GM21619 (cell line): ENCODE data around the gene FKBP10.
"Not testable (repeated sequence)": the region's sequence is repeated elsewhere in the genome, so short reads cannot be mapped to it uniquely, and the experiment has no call there.

Experiments used
- ATAC-seq: cut with Tn5 transposase; IDR thresholded peaks from one replicate; pipeline ENCODE4 v1.9.1; 2021; ENCODE audit not compliant: unreplicated experiment

Gene FKBP10

GRCh38 chr17:41836550-41837196 lies 23.9 kb downstream of the FKBP10 start:
- no peak for ATAC-seq

DNA sequence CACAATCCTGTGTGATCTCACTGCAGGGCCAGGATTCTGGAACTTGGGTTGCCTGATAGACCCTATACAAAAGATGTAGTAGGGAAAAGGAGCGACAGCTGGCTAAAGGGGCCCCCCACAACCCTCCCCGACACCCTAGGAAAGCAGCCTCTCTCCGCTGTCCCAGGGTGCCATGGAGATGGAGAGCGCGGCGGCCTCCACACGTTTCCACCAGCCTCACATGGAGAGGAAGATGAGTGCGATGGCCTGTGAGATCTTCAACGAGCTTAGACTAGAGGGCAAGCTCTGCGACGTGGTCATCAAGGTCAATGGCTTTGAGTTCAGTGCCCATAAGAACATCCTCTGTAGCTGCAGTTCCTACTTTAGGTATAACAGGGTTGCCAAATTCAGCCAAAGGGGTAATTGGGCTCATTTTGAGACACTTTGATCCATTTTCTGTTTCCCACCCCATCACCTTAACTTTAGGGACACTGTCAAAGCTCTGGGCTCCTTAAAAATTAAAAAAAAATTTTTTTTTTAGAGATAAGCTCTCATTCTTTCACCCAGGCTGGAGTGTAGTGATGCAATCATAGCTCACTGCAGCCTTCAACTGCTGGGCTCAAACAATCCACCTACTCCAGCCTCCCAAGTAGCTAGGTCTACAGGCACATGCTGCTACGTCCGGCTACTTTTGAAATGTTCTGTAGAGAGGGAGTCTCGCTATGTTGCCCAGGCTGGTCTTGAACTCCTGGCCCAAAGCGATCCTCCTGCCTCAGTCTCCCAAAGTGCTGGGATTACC lies 25.1 kb downstream of the FKBP10 start, which contains the start of gene KLHL10:
Gene KLHL10, plus strand, starts transcription at position 65 of the 778 bp plus-strand sequence. Its CDS starts 108 bp downstream, at position 173.
- ATAC-seq: no peak

DNA sequence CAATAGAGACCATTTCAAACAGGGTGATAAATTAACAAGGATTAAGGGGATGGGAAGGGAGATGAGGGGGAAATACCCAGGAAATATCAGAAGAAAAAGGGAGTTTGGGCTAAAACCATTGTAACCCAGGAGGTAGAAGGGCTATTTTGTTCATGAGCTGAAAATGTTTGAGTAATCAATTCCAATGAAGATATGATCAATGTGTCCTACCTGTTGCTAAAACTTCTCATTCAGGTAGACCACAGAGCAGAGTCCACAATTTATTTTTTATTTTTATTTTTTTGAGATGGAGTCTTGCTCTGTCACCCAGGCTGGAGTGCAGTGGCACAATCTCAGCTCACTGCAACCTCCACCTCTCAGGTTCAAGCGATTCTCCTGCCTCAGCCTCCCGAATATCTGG lies 26.6 kb downstream of the FKBP10 start:
- ATAC-seq: not testable (repeated sequence)

DNA sequence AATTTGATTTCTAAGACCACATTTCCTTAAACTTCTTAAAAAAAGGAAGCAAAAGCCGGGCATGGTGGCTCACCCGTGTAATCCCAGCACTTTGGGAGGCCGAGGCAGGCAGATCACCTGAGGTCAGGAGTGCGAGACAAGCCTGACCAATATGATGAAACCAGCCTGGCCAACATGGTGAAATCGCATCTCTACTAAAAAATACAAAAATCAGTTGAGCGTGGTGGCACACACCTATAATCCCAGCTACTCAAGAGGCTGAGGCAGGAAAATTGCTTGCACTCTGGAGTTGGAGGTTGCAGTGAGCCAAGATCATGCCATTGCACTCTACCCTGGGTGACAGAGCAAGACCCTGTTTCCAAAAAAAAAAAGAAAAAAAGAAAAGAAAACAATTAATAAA lies 28.0 kb downstream of the FKBP10 start:
- ATAC-seq: not testable (repeated sequence)

GRCh38 chr17:41844971-41845370 lies 32.2 kb downstream of the FKBP10 start:
- ATAC-seq: no peak

GRCh38 chr17:41848788-41849187 lies 36.0 kb downstream of the FKBP10 start:
- ATAC-seq: no peak

- no peak for ATAC-seq
Measured at GRCh38 chr17:41849251-41849990, 36.6 kb downstream of the FKBP10 start.

DNA sequence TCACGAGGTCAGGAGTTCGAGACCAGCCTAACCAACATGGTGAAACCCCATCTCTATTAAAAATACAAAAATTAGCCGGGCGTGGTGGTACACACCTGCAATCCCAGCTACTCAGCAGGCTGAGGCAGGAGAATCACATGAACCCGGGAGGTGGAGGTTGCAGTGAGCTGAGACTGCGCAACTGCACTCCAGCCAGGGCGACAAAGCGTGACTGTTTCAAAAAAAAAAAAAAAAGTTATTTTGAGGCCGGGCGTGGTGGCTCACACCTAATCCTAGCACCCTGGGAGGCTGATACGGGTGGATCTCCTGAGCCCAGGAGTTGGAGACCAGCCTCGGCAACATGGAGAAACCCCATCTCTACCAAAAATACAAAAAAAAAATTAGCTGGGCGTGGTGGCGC lies 38.6 kb downstream of the FKBP10 start:
- not testable (repeated sequence) for ATAC-seq

DNA sequence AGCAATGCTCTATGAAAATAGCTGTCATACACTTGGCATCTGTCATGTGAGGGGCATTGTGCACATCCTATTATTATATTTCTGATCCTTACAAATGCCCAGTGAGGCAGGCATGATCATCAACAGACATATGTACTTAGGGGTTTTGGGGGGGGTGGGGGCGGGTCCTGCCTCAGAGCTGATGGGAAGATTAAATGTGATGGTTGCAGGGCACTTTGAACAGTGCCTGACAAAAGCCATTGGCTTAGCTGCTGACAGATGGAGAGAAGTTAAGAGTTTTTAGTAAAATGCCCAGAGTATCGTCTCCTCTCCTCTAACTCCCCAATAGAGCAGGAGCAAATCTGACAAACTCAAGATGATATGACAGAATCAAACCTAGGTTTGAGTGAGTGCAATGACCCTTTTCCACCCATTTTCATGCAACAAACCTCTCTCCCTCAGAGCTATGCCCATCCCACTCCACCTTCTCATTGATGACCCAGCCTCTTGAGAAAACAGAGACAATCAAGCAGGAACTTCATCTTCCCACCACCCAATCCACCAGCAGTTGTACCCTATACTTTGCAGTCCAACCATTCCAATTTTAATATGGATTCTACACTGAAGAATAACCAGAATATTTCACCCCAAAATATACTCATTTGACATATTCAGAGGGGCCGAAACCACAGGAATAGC lies 47.6 kb downstream of the FKBP10 start:
- ATAC-seq: no peak

DNA sequence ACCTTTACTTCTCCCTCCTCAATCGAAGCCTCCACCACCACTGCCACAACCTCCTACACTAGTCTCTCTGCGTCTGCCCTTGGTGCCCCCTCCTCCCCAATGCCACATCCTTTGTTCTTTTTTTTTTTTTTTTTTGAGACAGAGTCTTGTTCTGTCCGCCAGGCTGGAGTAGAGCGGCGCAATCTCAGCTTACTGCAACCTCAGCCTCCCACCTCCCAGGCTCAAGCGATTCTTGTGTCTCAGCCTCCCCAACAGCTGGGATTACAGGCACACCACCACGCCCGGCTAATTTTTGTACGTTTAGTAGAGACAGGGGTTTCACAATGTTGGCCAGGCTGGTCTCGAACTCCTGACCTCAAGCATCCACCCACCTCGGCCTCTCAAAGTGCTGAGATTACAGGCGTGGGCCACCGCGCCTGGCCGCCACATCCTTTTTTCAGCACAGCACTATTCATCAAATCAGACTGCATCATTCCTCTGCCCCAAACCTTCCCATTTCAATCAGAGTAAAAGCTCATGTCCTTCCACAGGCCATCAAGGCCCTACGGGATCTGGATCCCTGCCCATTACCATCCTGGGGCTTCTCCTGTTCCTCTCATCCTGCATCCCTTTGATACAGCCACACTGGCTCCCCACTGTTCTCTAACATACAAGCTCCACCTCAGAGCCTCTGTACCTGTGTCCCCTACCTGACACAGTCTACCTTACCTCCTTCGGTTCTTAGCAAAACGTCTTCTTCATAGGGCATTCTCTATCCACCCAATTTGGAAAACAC lies 50.5 kb downstream of the FKBP10 start:
- ATAC-seq: no peak

GRCh38 chr17:41864498-41864835 lies 51.7 kb downstream of the FKBP10 start:
- ATAC-seq: peak; percentile 11

GRCh38 chr17:41864836-41865595 lies 52.2 kb downstream of the FKBP10 start, which contains the start of gene KLHL11:
Gene KLHL11, minus strand, starts transcription at chr17:41865423. Its CDS starts 53 bp downstream, at chr17:41865370.
- ATAC-seq: peak; percentile 84

- ATAC-seq: no peak
Measured at GRCh38 chr17:41865596-41865893, 52.7 kb downstream of the FKBP10 start.

DNA sequence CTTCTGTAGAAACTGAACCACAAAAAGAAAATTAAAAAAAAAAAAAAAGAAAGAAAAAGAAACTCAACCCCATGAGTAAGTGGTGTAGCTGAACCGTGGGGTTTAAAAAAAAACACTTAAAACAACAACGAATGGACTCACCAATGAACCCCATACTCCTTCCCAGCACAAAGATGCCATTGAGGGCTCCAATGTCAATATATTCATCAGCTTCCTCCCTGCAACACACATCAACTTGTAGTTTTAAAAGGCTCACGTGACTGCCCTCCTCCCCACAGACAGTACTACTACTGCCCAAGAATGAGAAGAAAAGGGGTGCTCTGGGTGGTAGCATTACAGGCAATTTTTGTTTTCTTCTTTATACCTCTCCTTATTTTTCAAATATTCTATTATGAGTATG lies 55.8 kb downstream of the FKBP10 start:
- ATAC-seq: no peak

- ATAC-seq: no peak
Measured at GRCh38 chr17:41869426-41869825, 56.6 kb downstream of the FKBP10 start.

DNA sequence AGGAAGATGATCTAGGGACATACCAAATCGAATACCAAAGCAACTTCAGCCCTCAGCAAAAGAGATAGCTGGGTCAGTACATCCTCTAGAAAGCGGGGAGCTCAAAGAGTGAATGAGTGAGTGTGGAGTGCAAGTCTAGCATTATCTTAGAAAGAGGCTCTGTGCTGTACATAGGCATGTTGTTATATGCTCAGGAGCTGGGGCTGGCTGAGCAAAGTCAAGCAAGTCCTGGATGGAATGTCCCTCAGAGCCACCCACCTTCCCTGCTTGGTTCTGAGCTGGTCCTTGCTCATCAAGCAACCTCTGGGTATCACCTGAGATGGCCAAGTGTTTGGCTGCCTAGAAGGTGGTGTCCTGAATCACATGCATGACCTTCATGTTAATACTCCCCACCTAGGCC lies 57.3 kb downstream of the FKBP10 start:
- ATAC-seq: no peak

- ATAC-seq: no peak
Measured at GRCh38 chr17:41870627-41871026, 57.8 kb downstream of the FKBP10 start.

DNA sequence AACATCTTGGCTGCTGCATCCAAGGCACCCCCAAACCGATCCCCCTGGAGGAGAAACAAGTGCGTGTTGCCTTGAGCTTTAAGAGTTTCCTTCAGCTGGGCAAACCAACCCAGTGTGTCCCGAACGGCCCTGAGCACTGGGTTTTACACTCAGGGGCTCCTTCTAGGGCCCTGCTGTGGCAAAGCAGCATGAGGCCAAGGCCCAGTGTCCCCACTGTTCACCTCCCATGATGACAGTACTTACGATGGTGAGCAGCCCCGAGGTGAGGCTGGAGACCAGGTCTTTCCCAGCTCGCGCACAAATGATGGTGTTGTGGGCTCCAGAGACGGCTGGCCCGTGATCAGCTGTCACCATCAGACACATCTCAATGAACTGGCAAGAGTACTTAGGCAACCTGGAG lies 59.0 kb downstream of the FKBP10 start:
- no peak for ATAC-seq
